GM10266 (cell line): Measurements from ENCODE around the gene SPATA46.

ENCODE experiments used
- DNase-seq: peaks from one replicate; pipeline ENCODE4 v3.0.0; 2012; ENCODE audit errors: extremely low spot score
- CTCF ChIP-seq: IDR thresholded peaks from 2 replicates; pipeline ENCODE4 v1.5.1; 2012; ENCODE audit warnings: mild to moderate bottlenecking, low read depth; ENCODE audit not compliant: control insufficient read depth, insufficient read depth; ENCODE audit errors: missing control alignments

The SPATA46 gene

GRCh38 chr1:162389971-162390370 lies 13.3 kb upstream of the SPATA46 start:
- no peak for DNase-seq
- no peak for TF ChIP-seq CTCF

GRCh38 chr1:162389021-162389818 lies 12.6 kb upstream of the SPATA46 start:
- no peak for DNase-seq
- TF ChIP-seq CTCF, result no peak

GRCh38 chr1:162388615-162389014 lies 12.0 kb upstream of the SPATA46 start:
- TF ChIP-seq CTCF, result no peak
- no peak for DNase-seq

GRCh38 chr1:162388083-162388594 lies 11.5 kb upstream of the SPATA46 start:
- DNase-seq, result no peak
- TF ChIP-seq CTCF, result no peak

GRCh38 chr1:162387226-162388082 lies 10.8 kb upstream of the SPATA46 start:
- no peak for DNase-seq
- TF ChIP-seq CTCF, result no peak

- no peak for DNase-seq
- TF ChIP-seq CTCF, result no peak
These were observed 9.9 kb upstream of the SPATA46 start for GRCh38 chr1:162386292-162387225.
